Measurements from ENCODE around the gene ABLIM2. TPM values are rescaled to one million over a fixed set of nuclear protein-coding genes. Genes with fewer than 3 reads are reported as not detected.

The ABLIM2 gene
- polyA plus RNA-seq, 1 donor from 2014 or later: 14.9 TPM

DNA sequence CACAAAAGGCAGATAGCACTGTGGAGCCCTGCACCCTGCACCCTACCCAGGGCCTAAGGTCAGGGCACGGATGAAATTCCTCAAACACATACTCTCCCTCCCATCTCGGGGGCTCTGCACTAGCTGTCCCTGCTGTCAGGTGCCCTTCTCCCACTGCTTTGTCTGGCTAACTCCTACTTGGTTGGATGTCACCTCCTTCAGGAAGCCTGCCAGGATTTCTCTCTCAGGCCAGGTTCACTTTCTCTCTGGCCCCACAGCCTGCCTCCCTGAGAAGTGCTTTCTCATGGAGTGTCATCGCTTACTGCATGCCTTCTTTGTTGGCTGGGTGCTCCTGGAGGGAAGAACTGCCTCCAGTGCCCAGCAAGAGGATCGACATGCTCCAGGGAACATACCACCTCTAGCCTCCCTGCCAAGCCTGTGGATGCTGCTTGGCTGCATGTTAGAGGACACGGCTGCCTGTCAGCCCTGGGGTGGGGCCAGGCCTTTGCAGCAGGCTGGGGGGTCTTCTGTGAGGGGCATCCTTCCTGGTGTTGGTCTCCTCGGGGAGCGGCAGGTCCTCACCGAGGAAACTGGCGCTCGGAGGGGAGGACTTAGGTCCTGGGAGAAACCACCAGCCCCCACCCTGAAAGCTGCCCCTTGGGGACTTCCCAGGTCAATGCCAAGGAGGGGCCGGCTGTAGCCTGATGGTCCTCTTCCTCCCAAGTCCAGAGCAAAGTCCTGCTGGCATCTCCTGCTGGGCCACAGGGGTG is 15.0 kb downstream of the ABLIM2 start:
- Histone ChIP-seq H3K36me3 (ENCODE audit: insufficient read depth, low read length) (no peaks in the 10 kb centered on the region), H3K27me3 (ENCODE audit: insufficient read depth, low read depth, low read length) (no peaks in the 10 kb centered on the region), H3K4me3 (ENCODE audit: low read length) (no peak overlapping the region), H3K9ac (ENCODE audit: low read length) (peak overlapping the region; percentile 14), H3K4me2 (ENCODE audit: low read length) (no peak overlapping the region), H4K20me1 (ENCODE audit: insufficient read depth) (no peaks in the 10 kb centered on the region), H3K9me3 (ENCODE audit: low read length) (no peaks in the 10 kb centered on the region), H3K27ac (ENCODE audit: low read length) (no peak overlapping the region), H3F3A (ENCODE audit: insufficient read depth, low read length, poor library complexity, severe bottlenecking) (no peaks in the 10 kb centered on the region), H3K79me2 (replicated peaks; ENCODE audit: insufficient read depth, low read length) (no peaks in the 10 kb centered on the region), H2AFZ (ENCODE audit: low read depth, low read length) (no peak overlapping the region), H3K9me2 (ENCODE audit: insufficient read depth, low read length) (no peaks in the 10 kb centered on the region)
- TF ChIP-seq CTCF (IDR thresholded peaks at IDR 0.05; ENCODE audit: poor library complexity, severe bottlenecking): no peak
- no peak for TF ChIP-seq REST (IDR thresholded peaks at IDR 0.05; ENCODE audit: borderline replicate concordance)
- no peak for TF ChIP-seq EZH2 (IDR thresholded peaks at IDR 0.05; ENCODE audit: borderline replicate concordance, insufficient read depth, low read length, poor library complexity, severe bottlenecking)

DNA sequence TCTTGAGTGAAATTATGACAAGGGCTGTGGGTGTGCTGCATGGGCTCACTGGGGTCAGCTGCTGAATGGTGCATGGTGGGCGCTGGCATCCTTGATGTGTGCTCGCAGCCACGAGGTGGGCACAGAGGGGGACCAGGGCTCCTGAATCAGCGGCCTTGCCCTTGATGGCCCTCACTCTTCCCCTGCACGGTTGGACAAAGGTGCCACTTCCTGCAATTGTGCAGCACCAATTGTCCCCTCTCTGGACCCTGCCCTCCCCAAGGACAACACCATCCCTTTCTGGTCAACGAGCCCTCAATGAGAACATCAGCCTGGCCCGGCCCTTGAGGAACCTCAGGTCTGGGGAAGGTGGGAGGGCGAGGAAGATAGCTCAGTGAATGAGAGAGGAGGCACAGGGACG is 16.1 kb downstream of the ABLIM2 start:
- Histone ChIP-seq H3K4me3 (ENCODE audit: low read length) (no peak overlapping the region), H3K36me3 (ENCODE audit: insufficient read depth, low read length) (no peaks in the 10 kb centered on the region), H3K27ac (ENCODE audit: low read length) (no peak overlapping the region), H3K9me2 (ENCODE audit: insufficient read depth, low read length) (no peaks in the 10 kb centered on the region), H3F3A (ENCODE audit: insufficient read depth, low read length, poor library complexity, severe bottlenecking) (no peaks in the 10 kb centered on the region), H3K9ac (ENCODE audit: low read length) (no peak overlapping the region), H2AFZ (ENCODE audit: low read depth, low read length) (no peak overlapping the region), H3K4me2 (ENCODE audit: low read length) (no peak overlapping the region), H4K20me1 (ENCODE audit: insufficient read depth) (no peaks in the 10 kb centered on the region), H3K27me3 (ENCODE audit: insufficient read depth, low read depth, low read length) (no peaks in the 10 kb centered on the region), H3K79me2 (replicated peaks; ENCODE audit: insufficient read depth, low read length) (no peaks in the 10 kb centered on the region), H3K9me3 (ENCODE audit: low read length) (no peaks in the 10 kb centered on the region)
- TF ChIP-seq TAF1 (IDR thresholded peaks at IDR 0.05; ENCODE audit: low read depth) (no peak), RAD21 (conservative IDR thresholded peaks at IDR 0.05) (no peak), MXI1 (conservative IDR thresholded peaks at IDR 0.05; ENCODE audit: poor library complexity, severe bottlenecking) (no peak), CTCF (IDR thresholded peaks at IDR 0.05; ENCODE audit: poor library complexity, severe bottlenecking) (no peak), POLR2AphosphoS5 (IDR thresholded peaks at IDR 0.05) (no peak), EP300 (conservative IDR thresholded peaks at IDR 0.05; ENCODE audit: poor library complexity, severe bottlenecking) (no peak)

Data from neural cell (in vitro differentiated cells).